ENCODE measurements around the gene EYS. TPM values are rescaled to one million over a fixed set of nuclear protein-coding genes. Genes with fewer than 3 reads are reported as not detected.

Gene EYS
- total RNA-seq, 3 donors from 2014 or later = 0.16 to 0.61 (median 0.60) TPM

DNA sequence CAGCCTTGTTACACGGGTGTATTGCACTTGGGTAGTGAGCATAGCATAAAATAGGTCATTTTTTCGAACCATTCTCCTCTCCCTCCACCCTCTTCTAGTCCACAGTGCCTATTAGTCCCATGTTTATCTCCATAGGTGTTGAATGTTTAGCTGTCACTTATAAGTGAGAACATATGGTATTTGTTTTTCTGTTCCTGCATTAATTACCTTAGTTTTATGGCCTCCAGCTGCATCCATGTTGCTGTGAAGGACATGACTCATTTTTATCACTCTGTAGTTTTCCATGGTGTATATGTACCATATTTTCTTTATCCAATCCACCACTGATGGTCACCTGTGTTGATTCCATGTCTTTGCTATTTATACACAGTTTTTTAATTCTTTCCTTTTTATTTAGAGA is 889.5 kb downstream of the EYS start:
- DNase-seq (no peak), ATAC-seq (no peak)
- intact Hi-C loops (cut with DNase I, micrococcal nuclease) = no loop called here
- no peaks in the 10 kb centered on the region for H3K9me3 ChIP-seq
- no peak overlapping the region for H3K4me3 ChIP-seq
- TF ChIP-seq CTCF (IDR thresholded peaks at IDR 0.05) = no peak
- no peaks in the 10 kb centered on the region for H3K4me1 ChIP-seq (ENCODE audit: low read depth)
- no peaks in the 10 kb centered on the region for H3K36me3 ChIP-seq (ENCODE audit: low read depth)

GRCh38 chr6:64815718-64816117 is 891.3 kb downstream of the EYS start:
- ATAC-seq (peak; percentile 48), DNase-seq (no peak)
- Histone ChIP-seq H3K4me1 (ENCODE audit: low read depth) (no peaks in the 10 kb centered on the region), H3K4me3 (no peak overlapping the region), H3K9me3 (no peaks in the 10 kb centered on the region), H3K36me3 (ENCODE audit: low read depth) (no peaks in the 10 kb centered on the region)
- no peak for TF ChIP-seq CTCF (IDR thresholded peaks at IDR 0.05)
- intact Hi-C loops (cut with DNase I, micrococcal nuclease) = no loop called here

DNA sequence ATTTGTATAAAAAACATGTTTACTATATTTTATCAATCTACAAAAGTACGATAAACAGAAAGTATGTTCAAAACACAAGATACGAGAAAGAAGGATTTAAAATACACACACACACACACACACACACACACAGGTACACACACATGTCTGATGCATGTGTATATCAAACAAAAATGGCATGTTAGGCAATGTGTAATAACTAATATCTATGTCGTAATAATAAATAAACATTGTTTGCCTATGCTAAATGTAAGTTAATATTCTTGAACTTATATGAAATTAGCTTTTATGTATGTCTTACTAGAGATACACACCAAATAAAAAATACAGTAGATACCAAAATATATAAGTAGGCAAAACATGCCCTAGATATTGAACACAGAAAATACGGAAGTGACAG is 894.9 kb downstream of the EYS start:
- DNase-seq (no peak), ATAC-seq (no peak)
- Histone ChIP-seq H3K4me3 (no peak overlapping the region), H3K4me1 (ENCODE audit: low read depth) (no peaks in the 10 kb centered on the region), H3K36me3 (ENCODE audit: low read depth) (no peaks in the 10 kb centered on the region), H3K9me3 (no peaks in the 10 kb centered on the region)
- no peak for TF ChIP-seq CTCF (IDR thresholded peaks at IDR 0.05)
- intact Hi-C loops (cut with DNase I, micrococcal nuclease) = no loop called here

- no peak for DNase-seq
These were observed 895.9 kb downstream of the EYS start for GRCh38 chr6:64811119-64811518.

DNA sequence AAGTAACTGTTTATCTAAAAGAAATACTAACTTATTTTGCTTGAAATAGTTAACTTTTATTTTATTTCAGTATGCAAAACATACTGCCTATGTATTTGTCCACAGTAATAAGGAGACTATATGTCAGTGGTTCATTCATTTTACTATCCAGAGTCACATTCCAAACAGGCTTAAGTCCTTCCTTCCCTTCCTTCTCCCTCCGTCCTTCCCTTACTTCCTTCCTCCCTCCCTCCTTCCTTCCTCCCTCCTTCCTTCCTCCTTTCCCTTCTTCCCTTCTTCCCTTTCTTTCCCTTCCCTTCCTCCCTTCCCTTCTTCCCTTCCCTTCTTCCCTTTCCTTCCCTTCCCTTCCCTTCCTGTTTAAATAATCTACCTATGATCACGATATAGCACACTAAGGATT is 899.2 kb downstream of the EYS start:
- intact Hi-C loops (cut with DNase I, micrococcal nuclease) = no loop called here
- ATAC-seq = no peak
- H3K4me1 ChIP-seq (ENCODE audit: low read depth) = no peaks in the 10 kb centered on the region
- TF ChIP-seq CTCF (IDR thresholded peaks at IDR 0.05) = no peak
- no peaks in the 10 kb centered on the region for H3K36me3 ChIP-seq (ENCODE audit: low read depth)
- DNase-seq = no peak
- no peak overlapping the region for H3K4me3 ChIP-seq
- no peaks in the 10 kb centered on the region for H3K9me3 ChIP-seq

More at GRCh38 chr6:64811119-64811518, 895.9 kb downstream of the EYS start:
- no peaks in the 10 kb centered on the region for H3K9me3 ChIP-seq
- intact Hi-C loops (cut with DNase I, micrococcal nuclease) = no loop called here
- ATAC-seq = no peak
- H3K4me1 ChIP-seq (ENCODE audit: low read depth) = no peaks in the 10 kb centered on the region
- H3K36me3 ChIP-seq (ENCODE audit: low read depth) = no peaks in the 10 kb centered on the region
- no peak overlapping the region for H3K4me3 ChIP-seq
- TF ChIP-seq CTCF (IDR thresholded peaks at IDR 0.05) = no peak

Data from mucosa of descending colon (tissue), 3 donors.